Measurements from ENCODE around the gene PNRC2.
"Not testable (repeated sequence)": the region's sequence is repeated elsewhere in the genome, so short reads cannot be mapped to it uniquely, and the experiment has no call there.

PNRC2 gene

DNA sequence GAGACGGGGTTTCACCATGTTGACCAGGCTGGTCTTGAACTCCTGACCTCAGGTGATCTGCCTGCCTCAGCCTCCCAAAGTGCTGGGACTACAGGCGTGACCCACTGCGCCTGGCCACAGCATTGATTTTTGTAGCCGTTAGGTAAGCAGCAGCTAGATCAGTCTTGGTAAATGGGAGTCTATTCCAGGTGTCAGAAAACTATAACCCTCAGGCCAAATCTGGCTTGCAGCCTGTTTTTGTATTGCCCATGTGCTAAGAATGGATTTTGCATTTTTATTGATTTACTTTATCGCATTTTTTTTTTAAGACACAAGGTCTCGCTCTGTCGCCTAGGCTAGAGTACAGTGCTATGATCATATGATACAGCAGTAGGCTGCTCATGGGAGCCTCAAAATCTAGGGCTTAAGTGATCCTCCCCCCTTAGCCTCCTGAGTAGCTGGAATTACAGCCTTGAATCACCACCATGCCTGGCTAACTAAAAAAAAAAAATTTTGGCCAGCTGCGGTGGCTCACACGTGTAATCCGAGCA lies 37.1 kb downstream of the PNRC2 start:
- no peaks in the 10 kb centered on the region for H3K36me3 Mint-ChIP-seq
- ATAC-seq, result no peak
- H3K27ac Mint-ChIP-seq, result no peak overlapping the region
- H3K4me1 Mint-ChIP-seq, result peaks cover 7% of the 10 kb centered on the region
- H3K9me3 Mint-ChIP-seq, result no peaks in the 10 kb centered on the region
- no peak for DNase-seq (ENCODE audit: low spot score in 2 of 2)
- H3K4me3 Mint-ChIP-seq, result no peak overlapping the region

- Mint-ChIP-seq H3K36me3 (no peaks in the 10 kb centered on the region), H3K4me1 (peaks cover 7% of the 10 kb centered on the region), H3K27ac (no peak overlapping the region), H3K9me3 (no peaks in the 10 kb centered on the region), H3K4me3 (no peak overlapping the region)
- ATAC-seq (no peak), DNase-seq (ENCODE audit: low spot score in 2 of 2) (no peak)
These were observed 38.2 kb downstream of the PNRC2 start for GRCh38 chr1:23997812-23998211.

GRCh38 chr1:23999156-23999671 lies 39.6 kb downstream of the PNRC2 start:
- DNase-seq (ENCODE audit: low spot score in 2 of 2) (no peak), ATAC-seq (no peak)
- no peaks in the 10 kb centered on the region for H3K9me3 Mint-ChIP-seq
- no peak overlapping the region for H3K27ac Mint-ChIP-seq
- H3K4me3 Mint-ChIP-seq, result no peak overlapping the region
- H3K36me3 Mint-ChIP-seq, result no peaks in the 10 kb centered on the region
- H3K4me1 Mint-ChIP-seq, result peaks cover 7% of the 10 kb centered on the region

DNA sequence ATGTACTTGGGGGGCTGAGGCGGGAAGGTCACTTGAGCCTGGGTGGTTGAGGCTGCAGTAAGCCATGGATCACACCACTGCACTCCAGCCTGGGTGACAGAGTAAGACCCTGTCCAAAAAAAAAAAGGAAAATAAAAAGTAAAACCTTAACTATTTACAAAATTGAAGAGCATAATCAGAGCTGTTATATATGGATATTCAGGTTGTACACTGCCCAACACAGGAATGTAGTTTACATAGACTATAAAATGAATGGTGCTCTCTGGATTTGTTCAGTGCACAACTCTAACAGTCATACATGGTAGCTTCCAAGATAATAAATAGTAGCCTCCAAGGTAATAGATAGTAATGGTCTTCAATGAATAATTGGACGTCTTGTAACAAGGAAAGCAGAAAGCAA lies 43.1 kb downstream of the PNRC2 start:
- DNase-seq (ENCODE audit: low spot score in 2 of 2) (no peak), ATAC-seq (no peak)
- peaks cover 7% of the 10 kb centered on the region for H3K4me1 Mint-ChIP-seq
- no peak overlapping the region for H3K27ac Mint-ChIP-seq
- no peaks in the 10 kb centered on the region for H3K36me3 Mint-ChIP-seq
- no peaks in the 10 kb centered on the region for H3K9me3 Mint-ChIP-seq
- no peak overlapping the region for H3K4me3 Mint-ChIP-seq

- Mint-ChIP-seq H3K4me3 (no peak overlapping the region), H3K4me1 (peaks cover 7% of the 10 kb centered on the region), H3K9me3 (no peaks in the 10 kb centered on the region), H3K27ac (no peak overlapping the region), H3K36me3 (no peaks in the 10 kb centered on the region)
- ATAC-seq (no peak), DNase-seq (ENCODE audit: low spot score in 2 of 2) (no peak)
These were observed 43.8 kb downstream of the PNRC2 start for GRCh38 chr1:24003331-24003972.

GRCh38 chr1:24004132-24004531 lies 44.5 kb downstream of the PNRC2 start:
- DNase-seq (ENCODE audit: low spot score in 2 of 2) (no peak), ATAC-seq (no peak)
- Mint-ChIP-seq H3K27ac (no peak overlapping the region), H3K4me1 (peaks cover 2% of the 10 kb centered on the region), H3K36me3 (no peaks in the 10 kb centered on the region), H3K9me3 (no peaks in the 10 kb centered on the region), H3K4me3 (no peak overlapping the region)

DNA sequence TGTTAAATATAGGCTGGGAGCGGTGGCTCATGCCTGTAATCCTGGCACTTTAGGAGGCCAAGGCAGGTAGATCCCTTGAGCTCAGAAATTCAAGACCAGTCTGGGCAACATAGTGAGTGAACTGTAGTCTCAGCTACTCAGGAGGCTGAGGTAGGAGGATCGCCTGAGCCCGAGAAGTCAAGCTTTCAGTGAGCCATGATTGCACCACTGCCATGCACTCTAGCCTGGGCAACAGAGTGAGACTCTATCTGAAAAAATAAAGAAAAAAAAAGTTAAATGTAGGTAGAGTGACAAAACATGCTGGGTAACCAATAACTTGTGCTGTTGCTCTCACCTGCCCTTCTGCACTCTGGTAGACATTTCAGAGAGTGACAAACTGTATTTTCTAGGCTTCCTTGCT lies 45.5 kb downstream of the PNRC2 start:
- DNase-seq (ENCODE audit: low spot score in 2 of 2) (no peak), ATAC-seq (no peak)
- no peaks in the 10 kb centered on the region for H3K9me3 Mint-ChIP-seq
- H3K4me1 Mint-ChIP-seq, result no peaks in the 10 kb centered on the region
- H3K36me3 Mint-ChIP-seq, result no peaks in the 10 kb centered on the region
- no peak overlapping the region for H3K27ac Mint-ChIP-seq
- H3K4me3 Mint-ChIP-seq, result no peak overlapping the region

GRCh38 chr1:24007079-24007478 lies 47.5 kb downstream of the PNRC2 start:
- no peak for DNase-seq (ENCODE audit: low spot score in 2 of 2)
- H3K4me1 Mint-ChIP-seq, result no peaks in the 10 kb centered on the region
- no peak overlapping the region for H3K27ac Mint-ChIP-seq
- H3K36me3 Mint-ChIP-seq, result no peaks in the 10 kb centered on the region
- no peak for ATAC-seq
- no peaks in the 10 kb centered on the region for H3K9me3 Mint-ChIP-seq
- no peak overlapping the region for H3K4me3 Mint-ChIP-seq

- not testable (repeated sequence) for H3K4me1 Mint-ChIP-seq; H3K27ac Mint-ChIP-seq; H3K9me3 Mint-ChIP-seq; ATAC-seq; DNase-seq (ENCODE audit: low spot score in 2 of 2); H3K36me3 Mint-ChIP-seq; H3K4me3 Mint-ChIP-seq
These were observed 49.1 kb downstream of the PNRC2 start for GRCh38 chr1:24008574-24009184.

DNA sequence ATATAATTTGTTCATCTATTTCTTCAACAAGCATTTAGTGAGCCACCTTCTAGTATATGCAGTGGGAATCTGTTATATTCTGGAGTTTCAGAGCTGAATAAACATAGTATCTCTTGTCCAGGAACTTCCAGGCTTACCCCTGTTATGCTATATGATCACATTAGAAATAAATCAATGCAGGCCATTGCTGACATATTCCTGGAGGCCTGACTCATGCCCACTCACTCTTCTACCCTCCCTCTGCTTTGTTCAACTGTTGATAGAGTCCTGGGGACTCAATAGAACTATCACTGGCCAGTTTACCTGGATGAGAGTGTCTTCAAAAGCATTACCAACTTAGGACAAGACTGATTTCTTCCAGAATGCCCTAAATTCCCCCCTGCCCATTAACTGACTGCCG lies 49.8 kb downstream of the PNRC2 start:
- ATAC-seq, result peak; percentile 60
- Mint-ChIP-seq H3K36me3 (no peaks in the 10 kb centered on the region), H3K4me3 (no peak overlapping the region), H3K4me1 (no peaks in the 10 kb centered on the region), H3K27ac (no peak overlapping the region), H3K9me3 (no peaks in the 10 kb centered on the region)
- DNase-seq (ENCODE audit: low spot score in 2 of 2), result no peak

DNA sequence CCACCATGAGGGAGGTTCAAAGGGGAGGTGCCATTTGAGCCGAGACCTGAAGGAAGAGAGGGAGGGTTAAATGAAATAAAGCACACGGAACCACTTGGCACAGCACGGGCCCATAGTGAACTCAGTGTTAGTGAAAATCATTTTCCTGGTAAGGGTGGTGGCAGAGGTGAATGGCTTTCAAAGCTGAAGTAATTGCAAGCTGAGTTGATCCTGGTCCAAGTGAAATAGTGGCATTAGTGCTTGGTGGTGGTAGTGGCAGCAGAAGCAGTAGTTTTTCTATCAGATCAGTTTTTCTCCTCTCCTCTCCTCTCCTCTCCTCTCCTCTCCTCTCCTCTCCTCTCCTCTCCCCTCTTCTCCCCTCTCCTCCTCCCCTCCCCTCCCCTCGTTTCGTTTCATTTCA lies 51.0 kb downstream of the PNRC2 start:
- Mint-ChIP-seq H3K27ac (no peak overlapping the region), H3K36me3 (no peaks in the 10 kb centered on the region), H3K9me3 (no peaks in the 10 kb centered on the region), H3K4me3 (no peak overlapping the region), H3K4me1 (no peaks in the 10 kb centered on the region)
- no peak for DNase-seq (ENCODE audit: low spot score in 2 of 2)
- ATAC-seq, result no peak

GRCh38 chr1:24012878-24013277 lies 53.2 kb downstream of the PNRC2 start:
- not testable (repeated sequence) for H3K4me3 Mint-ChIP-seq; H3K36me3 Mint-ChIP-seq; H3K9me3 Mint-ChIP-seq; H3K27ac Mint-ChIP-seq; ATAC-seq; H3K4me1 Mint-ChIP-seq; DNase-seq (ENCODE audit: low spot score in 2 of 2)
